ENCODE results near the gene OOSP1.

Gene OOSP1

GRCh38 chr11:59938132-59938531 is at the start of gene OOSP1:
Gene OOSP1, plus strand, starts transcription at chr11:59938432. Its CDS starts 23 bp downstream, at chr11:59938455.
- TF ChIP-seq CTCF (conservative IDR thresholded peaks at IDR 0.05) (no peak), ZFX (IDR thresholded peaks at IDR 0.05) (no peak)
- H3K27ac ChIP-seq: no peak within 1 kb of the TSS

GRCh38 chr11:59891781-59892181 is 46.5 kb upstream of the OOSP1 start:
- H3K27ac ChIP-seq: no peak overlapping the region
- TF ChIP-seq ZFX (IDR thresholded peaks at IDR 0.05) (no peak), CTCF (conservative IDR thresholded peaks at IDR 0.05) (no peak)

GRCh38 chr11:59894616-59895015 is 43.6 kb upstream of the OOSP1 start:
- TF ChIP-seq CTCF (conservative IDR thresholded peaks at IDR 0.05): no peak
- no peak for TF ChIP-seq ZFX (IDR thresholded peaks at IDR 0.05)
- H3K27ac ChIP-seq: no peak overlapping the region

GRCh38 chr11:59898046-59898445 is 40.2 kb upstream of the OOSP1 start:
- TF ChIP-seq ZFX (IDR thresholded peaks at IDR 0.05): no peak
- no peak for TF ChIP-seq CTCF (conservative IDR thresholded peaks at IDR 0.05)
- no peak overlapping the region for H3K27ac ChIP-seq

- no peak for TF ChIP-seq CTCF (conservative IDR thresholded peaks at IDR 0.05)
- TF ChIP-seq ZFX (IDR thresholded peaks at IDR 0.05): no peak
- H3K27ac ChIP-seq: no peak overlapping the region
These were observed 39.6 kb upstream of the OOSP1 start for GRCh38 chr11:59898650-59899049.

GRCh38 chr11:59899532-59899931 is 38.7 kb upstream of the OOSP1 start:
- no peak overlapping the region for H3K27ac ChIP-seq
- no peak for TF ChIP-seq CTCF (conservative IDR thresholded peaks at IDR 0.05)
- no peak for TF ChIP-seq ZFX (IDR thresholded peaks at IDR 0.05)

GRCh38 chr11:59900366-59901126 is 37.7 kb upstream of the OOSP1 start:
- no peak for TF ChIP-seq ZFX (IDR thresholded peaks at IDR 0.05)
- TF ChIP-seq CTCF (conservative IDR thresholded peaks at IDR 0.05): no peak
- no peak overlapping the region for H3K27ac ChIP-seq

Data from C4-2B (cell line).